Testis (tissue), 2 donors: ENCODE results near the gene RNASEH2A.

Source experiments
- CTCF ChIP-seq, 3 experiments: fragments of 450-650 bp in 2 of 3; fragments of 200-600 bp in 1 of 3; sonication (generic) in 1 of 3; IDR thresholded peaks; one replicate each; pipeline ENCODE4 v1.5.1; 2016 to 2019; ENCODE audit warnings: antibody characterized with exemption in 3 of 3, mild to moderate bottlenecking in 2 of 3, moderate library complexity in 1 of 3
- POLR2A ChIP-seq: fragments of 450-650 bp; IDR thresholded peaks from one replicate; pipeline ENCODE4 v1.6.1; 2017; ENCODE audit warnings: antibody characterized with exemption, mild to moderate bottlenecking, moderate library complexity

GRCh38 chr19:12773571-12773970, 32.8 kb upstream of the RNASEH2A start:
- no peak for TF ChIP-seq CTCF (IDR thresholded peaks at IDR 0.05)
- no peak for TF ChIP-seq POLR2A
